Dermis microvascular lymphatic vessel endothelial cell (primary cell): Measurements from ENCODE around the gene SLCO2A1. TPM values are rescaled to one million over a fixed set of nuclear protein-coding genes. Genes with fewer than 3 reads are reported as not detected.

Experiments
- DNase-seq, 2 donors: peaks; one replicate each; pipeline versions ENCODE4 v3.0.0 to v3.0.0-alpha.2; 2010; ENCODE audit warnings: low read depth in 2 of 2
- total RNA-seq: library from RNA; depleted of rRNA; stranded (reverse); fragments of >200 nt; gene quantifications from 2 replicates; pipeline ENCODE4 v1.2.1, GENCODE V29; 2014

The SLCO2A1 gene
- total RNA-seq, 1 donor from 2014 or later: 1.2 TPM

GRCh38 chr3:133934073-133934970, 95.4 kb downstream of the SLCO2A1 start:
- no peak for DNase-seq

DNA sequence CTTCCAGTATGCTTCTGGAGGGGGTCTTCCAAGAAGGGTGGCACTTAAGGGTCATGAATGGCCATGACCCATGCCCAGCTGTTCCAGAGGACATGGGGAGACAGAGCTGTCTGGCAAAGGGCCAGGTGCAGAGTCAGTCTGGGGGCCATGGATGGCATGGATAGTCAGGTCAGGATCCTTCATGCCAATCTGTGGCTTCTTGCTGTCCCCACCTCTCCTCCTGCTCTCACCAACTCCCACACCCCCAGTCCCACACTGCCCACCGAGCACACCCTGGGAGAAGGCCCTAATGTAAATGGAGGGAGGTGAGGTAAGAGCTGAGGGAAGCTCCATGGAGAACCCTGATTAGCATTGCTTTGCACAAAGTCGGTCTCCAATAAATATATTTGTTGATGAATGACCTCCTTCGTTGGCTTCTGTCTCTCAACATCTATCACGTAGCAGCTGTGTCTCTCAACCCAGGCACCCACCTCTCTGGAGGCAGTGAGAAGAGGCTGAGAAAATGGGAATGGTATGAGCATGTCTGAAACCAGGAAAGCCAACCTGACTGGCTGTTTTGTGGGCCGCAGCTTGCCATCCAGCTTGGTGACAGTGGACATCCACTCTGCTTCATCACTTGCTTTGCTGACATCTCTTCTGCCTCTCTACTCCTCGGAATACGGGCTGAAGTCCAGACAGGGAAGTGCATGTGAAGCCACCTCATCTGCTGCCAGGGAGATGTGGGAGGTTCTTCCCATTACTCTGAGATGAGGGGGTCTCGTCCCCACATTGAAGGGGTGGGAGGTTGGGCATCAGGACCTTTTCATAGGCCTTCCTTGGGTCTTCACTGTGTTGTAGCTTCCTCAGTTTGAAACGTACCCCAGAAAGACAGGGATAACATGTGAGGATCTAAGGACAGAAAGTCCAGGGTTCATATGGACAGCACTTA, 96.4 kb downstream of the SLCO2A1 start:
- DNase-seq: no peak

- DNase-seq: no peak
Measured at GRCh38 chr3:133932009-133932408, 97.7 kb downstream of the SLCO2A1 start.

- no peak for DNase-seq
Measured at GRCh38 chr3:133931084-133931483, 98.6 kb downstream of the SLCO2A1 start.

GRCh38 chr3:133930341-133930933, 99.3 kb downstream of the SLCO2A1 start:
- DNase-seq: peak; percentile 68 to 84

GRCh38 chr3:133928903-133929607, 100.7 kb downstream of the SLCO2A1 start:
- peak in 1 of 2 donors; percentile 18 for DNase-seq

GRCh38 chr3:133928136-133928893, 101.4 kb downstream of the SLCO2A1 start:
- no peak for DNase-seq

GRCh38 chr3:133927540-133928066, 102.1 kb downstream of the SLCO2A1 start:
- DNase-seq: peak in 1 of 2 donors; percentile 54

GRCh38 chr3:133926736-133927539, 102.8 kb downstream of the SLCO2A1 start:
- DNase-seq: no peak

GRCh38 chr3:133925960-133926735, 103.6 kb downstream of the SLCO2A1 start:
- DNase-seq: no peak

- DNase-seq: no peak
Measured at GRCh38 chr3:133924041-133924440, 105.7 kb downstream of the SLCO2A1 start.

GRCh38 chr3:133921592-133921991, 108.1 kb downstream of the SLCO2A1 start:
- no peak for DNase-seq

DNA sequence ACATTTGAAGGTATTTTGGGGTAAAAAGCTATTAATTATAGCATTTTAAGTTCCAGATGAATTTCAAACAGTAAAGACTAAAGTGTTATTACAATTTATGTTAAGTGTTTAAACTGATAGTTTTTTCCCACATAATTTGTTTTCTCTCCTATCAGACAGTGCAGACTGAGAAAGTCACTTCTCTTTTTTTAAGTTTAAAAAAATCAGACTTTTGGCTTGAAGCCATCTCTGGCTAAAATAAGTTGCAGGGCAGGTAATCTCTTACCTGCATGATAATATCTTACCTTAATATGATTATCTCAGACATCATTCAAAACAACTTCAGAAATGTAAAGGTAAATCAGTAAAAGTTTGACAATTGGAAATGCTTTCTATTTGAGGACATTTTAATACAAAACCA, 112.6 kb downstream of the SLCO2A1 start:
- no peak for DNase-seq

DNA sequence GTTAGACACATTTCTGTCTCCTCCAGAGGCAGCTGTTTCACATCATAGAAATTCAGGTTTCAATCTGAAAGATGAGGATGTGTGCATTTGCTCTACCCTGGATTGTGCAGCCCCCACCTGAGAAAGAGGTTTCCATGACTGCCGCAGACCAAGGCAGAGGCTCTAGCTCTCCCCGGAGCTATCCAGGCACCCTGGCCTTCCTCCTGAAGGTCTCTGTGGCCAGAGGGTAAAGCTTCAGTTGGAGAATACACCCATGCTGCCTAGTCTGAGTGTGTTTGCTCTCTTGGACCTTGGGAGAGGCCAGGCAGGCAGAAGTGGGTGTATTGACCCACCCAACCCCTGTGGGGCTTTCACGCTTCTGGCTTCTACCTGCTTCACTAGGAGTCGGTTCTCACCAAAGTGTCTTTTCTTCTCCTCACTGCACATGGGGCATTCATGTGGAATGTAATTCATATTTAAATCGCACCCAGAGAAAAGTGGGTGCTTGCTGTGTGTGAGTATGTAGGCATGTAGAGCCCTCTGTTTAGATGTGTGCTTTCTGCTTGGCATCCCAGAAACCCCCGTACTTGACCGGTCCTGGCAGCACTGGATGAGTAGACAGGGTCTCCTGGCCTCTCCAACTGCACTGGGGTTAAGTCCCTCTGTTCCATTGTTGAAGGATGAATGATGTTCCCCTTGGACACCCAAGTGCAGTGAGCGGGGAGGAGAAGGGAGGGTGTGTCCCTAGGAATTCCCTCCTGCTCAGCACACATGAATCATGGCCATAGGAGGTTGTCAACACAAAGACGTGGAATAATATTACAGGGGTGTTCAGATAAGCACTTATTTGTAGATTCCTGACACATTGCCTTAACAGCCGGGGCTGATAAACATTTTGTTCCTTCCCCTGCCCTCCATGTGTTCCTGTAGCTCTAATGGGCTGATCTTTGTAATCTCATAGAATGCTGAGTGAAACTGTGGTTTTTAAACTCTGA, 113.8 kb downstream of the SLCO2A1 start:
- no peak for DNase-seq

- DNase-seq: no peak
Measured at GRCh38 chr3:133914839-133915600, 114.7 kb downstream of the SLCO2A1 start.

DNA sequence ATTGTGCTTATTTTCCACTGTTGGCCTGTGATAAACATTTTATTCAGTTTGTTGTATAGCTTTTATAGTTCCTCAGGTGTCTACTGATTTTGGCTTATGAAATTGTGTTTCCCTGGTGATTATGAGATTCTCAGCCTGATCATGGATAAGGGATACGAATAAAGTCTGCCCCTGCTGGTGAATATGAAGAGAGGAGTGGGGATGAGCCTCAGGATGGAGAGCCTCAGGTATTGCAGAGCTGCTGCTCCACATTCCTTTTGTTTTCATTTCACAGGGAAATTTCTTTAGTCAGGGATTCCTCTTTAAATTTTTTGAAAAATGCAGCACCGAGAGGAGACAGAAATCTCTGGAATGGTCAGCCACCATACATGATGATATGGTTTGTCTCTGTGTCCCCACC, 119.3 kb downstream of the SLCO2A1 start:
- DNase-seq: no peak

- DNase-seq: no peak
Measured at GRCh38 chr3:133905376-133905775, 124.3 kb downstream of the SLCO2A1 start.
